Adrenal gland (tissue), 12 donors: ENCODE measurements around the gene TULP1. TPM values are rescaled to one million over a fixed set of nuclear protein-coding genes. Genes with fewer than 3 reads are reported as not detected.

ENCODE experiments used
- DNase-seq, 7 donors: peaks; one replicate each; pipeline ENCODE4 v3.0.0-alpha.2; 2019 to 2020
- H3K27ac ChIP-seq, 5 donors: fragments of 200-600 bp; sonication (generic) in 4 of 5; 1 replicate in 3 of 5; 2 replicates in 2 of 5; pipeline versions ENCODE4 v1.5.1 to v1.8.0; 2016 to 2020; ENCODE audit warnings: mild to moderate bottlenecking in 1 of 5
- H3K27me3 ChIP-seq: fragments of 200-600 bp; 2 replicates; pipeline ENCODE4 v1.8.0; 2021
- H3K36me3 ChIP-seq, 2 donors: fragments of 200-600 bp; replicated peaks in 1 of 2; 1 replicate in 1 of 2; 2 replicates in 1 of 2; pipeline versions ENCODE4 v1.5.1 to v1.8.0; 2018 to 2022
- H3K4me1 ChIP-seq, 2 donors: fragments of 200-600 bp; replicated peaks in 1 of 2; 1 replicate in 1 of 2; 2 replicates in 1 of 2; pipeline versions ENCODE4 v1.5.1 to v1.8.0; 2018 to 2021
- H3K4me3 ChIP-seq, 4 donors: fragments of 200-600 bp; sonication (generic) in 3 of 4; one replicate each; pipeline ENCODE4 v1.5.1; 2016 to 2018
- H3K9me3 ChIP-seq, 3 donors: fragments of 200-600 bp; sonication (generic) in 1 of 3; replicated peaks in 1 of 3; 1 replicate in 2 of 3; 2 replicates in 1 of 3; pipeline versions ENCODE4 v1.5.1 to v1.8.0; 2016 to 2021
- POLR2A ChIP-seq, 2 donors: fragments of 450-650 bp; IDR thresholded peaks; one replicate each; pipeline ENCODE4 v1.6.1; 2017; ENCODE audit warnings: antibody characterized with exemption in 2 of 2, mild to moderate bottlenecking in 2 of 2, moderate library complexity in 1 of 2
- WGBS, 4 donors: extraction: QIAGEN DNeasy Blood & Tissue Kit in 2 of 4; methylation state at CpG; one replicate each; pipeline versions ENCODE4 v1.1.5 to v1.1.7; 2013 to 2017; 5-methylcytosine and 5-hydroxymethylcytosine counted together
- intact Hi-C, 2 donors: fragments of 100-400 bp; cut with DNase I; formaldehyde crosslinking; loops; one replicate each; pipeline versions ENCODE4 v1.14.1 to v1.15.0; 2022 to 2023
- polyA plus RNA-seq, 3 donors: library from polyadenylated mRNA; stranded (reverse); fragments of 200-250 nt in 2 of 3; fragments of 350-450 nt in 1 of 3; fragmentation: Illumina TruSeq in 1 of 3; extraction: RNeasy Lipid Tissue Mini Kit (QIAGEN cat#74804) in 1 of 3; gene quantifications; one replicate each; pipeline ENCODE4 v1.2.3, GENCODE V29; 2013 to 2014
- total RNA-seq, 9 donors: library from RNA; depleted of rRNA in 4 of 9; stranded (reverse); fragments of >200 nt in 4 of 9; fragments of 120-200 nt in 1 of 9; fragmentation: NEBNext Ultra II Directional in 1 of 9; extraction: Animal tissue kit (Norgen Biotek cat#: 25700) in 1 of 9; gene quantifications; one replicate each; pipeline versions ENCODE4 v1.1.0 to v1.2.4, GENCODE V29; 2013 to 2023
- TF ChIP-seq, protein P1 (sequence below), 6 experiments: fragments of 450-650 bp in 4 of 6; fragments of 200-600 bp in 2 of 6; sonication (generic) in 1 of 6; IDR thresholded peaks; 1 replicate in 5 of 6; 2 replicates in 1 of 6; pipeline versions ENCODE4 v1.5.1 to v1.8.0; 2016 to 2021; ENCODE audit warnings: antibody characterized with exemption in 6 of 6, mild to moderate bottlenecking in 2 of 6, moderate library complexity in 1 of 6
- donor health status: healthy with polysubstance abuse.
- donor health status: Bipolar disorder and iron deficiency.
- donor health status: DM: yes; HTN: yes; CAD: no.
- donor health status: DM: no; HTN: no; CAD: no.
- donor health status: DM: no; HTN: no; CAD: no.
- donor health status: DM: yes; HTN: yes; CAD: no.

TULP1 gene
- total and polyA plus RNA-seq, 12 donors = 0.06 to 0.80 (median 0.07) TPM; not detected in 9

DNA sequence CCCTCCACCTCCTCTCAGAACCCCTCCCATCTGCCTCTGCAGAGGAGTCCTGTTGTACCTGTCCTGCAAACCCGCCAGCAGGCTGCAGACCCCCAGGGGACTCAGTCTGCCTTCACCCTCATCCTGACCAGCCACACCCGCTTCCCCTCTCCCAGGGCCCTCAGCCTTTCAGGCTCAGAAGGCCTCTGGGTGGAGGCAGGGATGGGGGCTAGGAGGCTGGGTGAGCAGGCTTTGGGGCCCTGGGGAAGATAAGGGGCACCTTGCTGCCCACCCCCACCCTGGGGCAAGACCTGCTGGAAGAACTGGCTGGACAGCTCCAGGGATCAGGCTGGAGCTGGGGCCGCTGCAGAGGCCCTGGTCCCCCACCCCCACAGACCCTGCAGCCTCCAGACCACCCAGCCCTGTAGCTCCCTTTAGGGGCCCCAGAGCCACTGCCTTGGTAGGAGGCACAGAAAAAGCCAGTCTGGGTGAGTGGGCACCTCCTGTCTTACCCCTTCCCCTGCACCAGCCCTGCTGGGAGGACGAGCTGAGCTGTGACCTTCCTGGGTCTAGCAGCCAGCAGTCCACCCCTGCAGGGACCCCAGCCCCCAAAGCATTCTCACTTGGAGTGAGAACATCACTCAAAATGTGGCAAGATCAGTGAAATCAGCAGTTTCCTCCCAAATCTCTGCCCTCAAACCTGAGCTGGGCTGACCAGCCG, 21.0 kb downstream of the TULP1 start:
- no peaks in the 10 kb centered on the region for H3K27me3 ChIP-seq
- no peaks in the 10 kb centered on the region for H3K9me3 ChIP-seq
- intact Hi-C loops = no loop called here
- peaks cover 0 to 23% of the 10 kb centered on the region in 2 donors for H3K4me1 ChIP-seq
- H3K4me3 ChIP-seq = no peak overlapping the region
- no peaks in the 10 kb centered on the region for H3K36me3 ChIP-seq
- DNase-seq = no peak
- peak overlapping the region in 1 of 5 donors; percentile 29 for H3K27ac ChIP-seq
- TF ChIP-seq, protein P1, sequence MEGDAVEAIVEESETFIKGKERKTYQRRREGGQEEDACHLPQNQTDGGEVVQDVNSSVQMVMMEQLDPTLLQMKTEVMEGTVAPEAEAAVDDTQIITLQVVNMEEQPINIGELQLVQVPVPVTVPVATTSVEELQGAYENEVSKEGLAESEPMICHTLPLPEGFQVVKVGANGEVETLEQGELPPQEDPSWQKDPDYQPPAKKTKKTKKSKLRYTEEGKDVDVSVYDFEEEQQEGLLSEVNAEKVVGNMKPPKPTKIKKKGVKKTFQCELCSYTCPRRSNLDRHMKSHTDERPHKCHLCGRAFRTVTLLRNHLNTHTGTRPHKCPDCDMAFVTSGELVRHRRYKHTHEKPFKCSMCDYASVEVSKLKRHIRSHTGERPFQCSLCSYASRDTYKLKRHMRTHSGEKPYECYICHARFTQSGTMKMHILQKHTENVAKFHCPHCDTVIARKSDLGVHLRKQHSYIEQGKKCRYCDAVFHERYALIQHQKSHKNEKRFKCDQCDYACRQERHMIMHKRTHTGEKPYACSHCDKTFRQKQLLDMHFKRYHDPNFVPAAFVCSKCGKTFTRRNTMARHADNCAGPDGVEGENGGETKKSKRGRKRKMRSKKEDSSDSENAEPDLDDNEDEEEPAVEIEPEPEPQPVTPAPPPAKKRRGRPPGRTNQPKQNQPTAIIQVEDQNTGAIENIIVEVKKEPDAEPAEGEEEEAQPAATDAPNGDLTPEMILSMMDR (IDR thresholded peaks at IDR 0.05) = no peak
- no peak for TF ChIP-seq POLR2A (IDR thresholded peaks at IDR 0.05)
- WGBS, 4 donors = 74 to 95% (median 77%) methylated on average over 2 to 5 of the region's 5 CpGs

GRCh38 chr6:35490821-35491557, 21.7 kb downstream of the TULP1 start:
- 72 to 74% (median 72%) methylated on average over 8 of the region's 8 CpGs for WGBS, 4 donors
- Histone ChIP-seq H3K27me3 (no peaks in the 10 kb centered on the region), H3K36me3 (no peaks in the 10 kb centered on the region), H3K4me1 (peaks cover 0 to 23% of the 10 kb centered on the region in 2 donors), H3K9me3 (no peaks in the 10 kb centered on the region), H3K27ac (no peak overlapping the region), H3K4me3 (no peak overlapping the region)
- no peak for DNase-seq
- intact Hi-C loops = no loop called here
- no peak for TF ChIP-seq POLR2A (IDR thresholded peaks at IDR 0.05)
- TF ChIP-seq, protein P1 (IDR thresholded peaks at IDR 0.05) = no peak

- Histone ChIP-seq H3K36me3 (no peaks in the 10 kb centered on the region), H3K4me3 (no peak overlapping the region), H3K27ac (peak overlapping the region in 2 of 5 donors; percentile 54 to 65), H3K27me3 (no peaks in the 10 kb centered on the region), H3K4me1 (peaks cover 4 to 23% of the 10 kb centered on the region in 2 donors), H3K9me3 (no peaks in the 10 kb centered on the region)
- 52 to 85% (median 60%) methylated on average over 2 to 28 of the region's 28 CpGs for WGBS, 4 donors
- peak in 3 of 7 donors; percentile 49 to 82 (median 51) for DNase-seq
- intact Hi-C loops = no loop called here
- TF ChIP-seq, protein P1 (IDR thresholded peaks at IDR 0.05) = no peak
- no peak for TF ChIP-seq POLR2A (IDR thresholded peaks at IDR 0.05)
Observed at GRCh38 chr6:35489995-35490791, 22.5 kb downstream of the TULP1 start.

- Histone ChIP-seq H3K4me1 (peaks cover 8 to 18% of the 10 kb centered on the region in 2 donors), H3K27me3 (no peaks in the 10 kb centered on the region), H3K4me3 (no peak overlapping the region), H3K27ac (peak overlapping the region in 2 of 5 donors; percentile 12 to 16), H3K36me3 (no peaks in the 10 kb centered on the region), H3K9me3 (no peaks in the 10 kb centered on the region)
- WGBS, 4 donors = 83 to 95% (median 91%) methylated on average over 1 of the region's 1 CpG
- intact Hi-C loops = no loop called here
- TF ChIP-seq, protein P1 (IDR thresholded peaks at IDR 0.05) = no peak
- TF ChIP-seq POLR2A (IDR thresholded peaks at IDR 0.05) = no peak
- DNase-seq = no peak
Observed at GRCh38 chr6:35489066-35489465, 23.6 kb downstream of the TULP1 start.
